T-cell (primary cell): Measurements from ENCODE around the gene CFAP107. TPM values are rescaled to one million over a fixed set of nuclear protein-coding genes. Genes with fewer than 3 reads are reported as not detected.
"Not testable (repeated sequence)": the region's sequence is repeated elsewhere in the genome, so short reads cannot be mapped to it uniquely, and the experiment has no call there.

Experiments
- ATAC-seq, 4 experiments: fragments of 200-7000 bp in 3 of 4; fragments of 150-1000 bp in 1 of 4; cut with Tn5 transposase; replicated peaks in 1 of 4; 1 replicate in 3 of 4; 2 replicates in 1 of 4; pipeline ENCODE4 v1.10.0; 2021; ENCODE audit warnings: moderate library complexity in 3 of 4, mild to moderate bottlenecking in 2 of 4, moderate number of reproducible peaks in 1 of 4
- CTCF ChIA-PET, 2 donors: fragments of 300-600 bp; sonication (Branson Sonifier 250); formaldehyde crosslinking; loops; one replicate each; lab custom pipeline; 2022; ENCODE audit warnings: antibody characterized with exemption in 2 of 2; lab: Charles Lee
- POLR2A ChIA-PET, 2 donors: fragments of 300-600 bp; sonication (Branson Sonifier 250); formaldehyde crosslinking; loops; one replicate each; lab custom pipeline; 2022; ENCODE audit warnings: antibody characterized with exemption in 2 of 2; lab: Charles Lee
- DNase-seq, 35 experiments: peaks; one replicate each; pipeline versions ENCODE4 v3.0.0 to v3.0.0-alpha.2; 2013 to 2023
- H3K27ac ChIP-seq: one replicate; pipeline ENCODE4 v1.5.1; 2013; ENCODE audit warnings: low read length
- H3K27me3 ChIP-seq, 2 experiments: replicated peaks in 1 of 2; 1 replicate in 1 of 2; 2 replicates in 1 of 2; pipeline versions ENCODE4 v1.6.1 to v1.7.0; 2013; ENCODE audit warnings: low read length in 1 of 2, mixed read lengths in 1 of 2; ENCODE audit not compliant: control insufficient read depth in 2 of 2, insufficient read depth in 2 of 2; ENCODE audit errors: extremely low read depth in 1 of 2
- H3K36me3 ChIP-seq, 2 donors: 1 replicate in 1 of 2; 2 replicates in 1 of 2; pipeline versions ENCODE4 v1.6.1 to v1.7.0; 2013; ENCODE audit warnings: low read length in 1 of 2; ENCODE audit not compliant: control insufficient read depth in 2 of 2, insufficient read depth in 1 of 2; ENCODE audit errors: extremely low read depth in 1 of 2
- H3K4me1 ChIP-seq, 2 experiments: 1 replicate in 1 of 2; 2 replicates in 1 of 2; pipeline versions ENCODE4 v1.6.1 to v1.7.0; 2013; ENCODE audit warnings: low read length in 2 of 2, mixed read lengths in 1 of 2; ENCODE audit not compliant: insufficient read depth in 2 of 2, control insufficient read depth in 1 of 2; ENCODE audit errors: extremely low read depth in 1 of 2
- H3K4me3 ChIP-seq, 2 donors: 1 replicate in 1 of 2; 2 replicates in 1 of 2; pipeline versions ENCODE4 v1.5.1 to v1.7.0; 2013; ENCODE audit warnings: mild to moderate bottlenecking in 2 of 2, low read length in 1 of 2, moderate library complexity in 1 of 2; ENCODE audit not compliant: control insufficient read depth in 1 of 2; ENCODE audit errors: extremely low read depth in 1 of 2
- H3K9me3 ChIP-seq: 2 replicates; pipeline ENCODE4 v1.7.0; 2013
- H3K27ac Mint-ChIP-seq, 2 donors: one replicate each; pipeline ENCODE4 v1.8.0; 2020 to 2021; ENCODE audit warnings: mild to moderate bottlenecking in 2 of 2, mixed read lengths in 2 of 2
- H3K27me3 Mint-ChIP-seq, 2 donors: one replicate each; pipeline ENCODE4 v1.8.0; 2021 to 2022; ENCODE audit warnings: mixed read lengths in 2 of 2
- H3K36me3 Mint-ChIP-seq: one replicate; pipeline ENCODE4 v1.8.0; 2021; ENCODE audit warnings: mixed read lengths
- H3K4me1 Mint-ChIP-seq, 3 donors: one replicate each; pipeline ENCODE4 v1.8.0; 2020 to 2022; ENCODE audit warnings: mixed read lengths in 3 of 3, mild to moderate bottlenecking in 1 of 3
- H3K4me3 Mint-ChIP-seq, 3 donors: one replicate each; pipeline ENCODE4 v1.8.0; 2020 to 2022; ENCODE audit warnings: mild to moderate bottlenecking in 3 of 3, mixed read lengths in 3 of 3, moderate library complexity in 3 of 3
- H3K9me3 Mint-ChIP-seq, 3 donors: one replicate each; pipeline ENCODE4 v1.8.0; 2020 to 2022; ENCODE audit warnings: mixed read lengths in 3 of 3
- WGBS: methylation state at CpG from one replicate; pipeline ENCODE4 v1.1.5; 2013; ENCODE audit warnings: missing lambda C conversion rate; ENCODE audit not compliant: insufficient coverage; 5-methylcytosine and 5-hydroxymethylcytosine counted together
- total RNA-seq, 35 experiments: library from RNA in 6 of 35; stranded (reverse) in 6 of 35; fragments of 120-200 nt in 1 of 35; gene quantifications; one replicate each; pipeline versions ENCODE4 v1.2.1 to v1.2.4 and lab custom pipeline; 2013 to 2026

Gene CFAP107
- total RNA-seq, 5 donors from 2014 or later (not counting 1 experiment from before 2014, with no cell fraction given) = not detected

DNA sequence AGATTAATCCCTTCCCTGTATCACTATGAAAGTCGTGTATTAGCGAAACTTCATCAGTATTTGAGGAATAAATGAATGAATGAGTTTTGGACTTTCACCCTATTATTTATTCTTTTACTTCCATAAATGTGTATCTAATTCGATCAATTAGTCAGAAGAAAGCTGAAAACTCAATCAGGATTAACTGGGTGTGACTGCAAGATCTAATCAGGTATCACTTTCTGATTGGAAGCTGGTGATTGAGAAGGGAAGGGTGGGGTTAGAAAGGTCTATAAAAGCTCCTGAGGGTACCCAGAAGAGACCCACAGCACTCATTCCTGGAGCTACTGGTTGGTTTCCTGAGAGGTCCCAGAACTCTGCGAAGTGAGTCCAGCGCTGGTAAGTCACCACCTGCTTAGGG is 45.1 kb downstream of the CFAP107 start, which contains the start of gene PRAMEF1:
PRAMEF1 (plus strand) TSS at position 301 of the 400 bp plus-strand sequence. CDS start 1,831 bp downstream, outside the sequence.
- H3K27me3 Mint-ChIP-seq, DNase-seq, H3K27ac ChIP-seq, H3K9me3 ChIP-seq, CTCF ChIA-PET, H3K9me3 Mint-ChIP-seq, H3K4me3 Mint-ChIP-seq, H3K27ac Mint-ChIP-seq, H3K4me1 Mint-ChIP-seq, H3K4me1 ChIP-seq, H3K36me3 Mint-ChIP-seq, ATAC-seq, H3K27me3 ChIP-seq, H3K36me3 ChIP-seq, H3K4me3 ChIP-seq: not testable (repeated sequence)
- WGBS = no CpG with 5 or more reads among the region's 5 CpGs
- POLR2A ChIA-PET = interaction anchor here in 1 of 2 donors (0.7 kb wide), 1 partner anchor 136 kb away, joined by 7 read pairs; no protein-coding TSS in a partner anchor

DNA sequence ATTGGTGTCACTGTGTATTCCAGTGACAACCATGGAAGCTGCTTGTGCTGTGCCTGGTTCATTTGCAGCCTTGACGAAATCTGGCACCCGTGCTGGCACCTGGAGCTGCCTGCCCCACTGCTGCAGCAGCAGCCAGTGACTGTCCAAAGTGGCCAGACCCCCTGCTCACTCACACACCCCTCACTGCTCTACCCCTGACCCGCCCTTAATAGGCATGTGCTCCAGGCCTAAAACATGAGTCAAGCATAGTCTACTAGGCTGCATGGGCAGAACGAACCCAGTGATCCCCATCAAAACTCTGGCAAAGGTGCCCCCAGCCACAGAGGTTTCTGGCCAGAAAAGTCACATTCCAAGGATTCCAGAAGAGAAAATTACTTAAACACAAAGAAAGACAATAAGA is 52.9 kb downstream of the CFAP107 start:
- no peaks in the 10 kb centered on the region for H3K36me3 ChIP-seq
- H3K9me3 Mint-ChIP-seq = peaks cover 0 to 10% (median 0%) of the 10 kb centered on the region in 3 donors
- peaks cover 0 to 14% of the 10 kb centered on the region in 2 experiments for H3K27me3 ChIP-seq
- ChIA-PET CTCF (no interaction called here), POLR2A (no interaction called here)
- H3K36me3 Mint-ChIP-seq = no peaks in the 10 kb centered on the region
- H3K9me3 ChIP-seq = no peaks in the 10 kb centered on the region
- no peak overlapping the region for H3K4me3 Mint-ChIP-seq
- WGBS = 59% methylated on average over 3 of the region's 4 CpGs
- no peak overlapping the region for H3K27ac Mint-ChIP-seq
- no peak overlapping the region for H3K4me3 ChIP-seq
- no peak for ATAC-seq
- peaks cover 4% of the 10 kb centered on the region in 2 donors for H3K27me3 Mint-ChIP-seq
- no peaks in the 10 kb centered on the region for H3K4me1 Mint-ChIP-seq
- no peak overlapping the region for H3K27ac ChIP-seq
- H3K4me1 ChIP-seq = no peaks in the 10 kb centered on the region
- DNase-seq = no peak

DNA sequence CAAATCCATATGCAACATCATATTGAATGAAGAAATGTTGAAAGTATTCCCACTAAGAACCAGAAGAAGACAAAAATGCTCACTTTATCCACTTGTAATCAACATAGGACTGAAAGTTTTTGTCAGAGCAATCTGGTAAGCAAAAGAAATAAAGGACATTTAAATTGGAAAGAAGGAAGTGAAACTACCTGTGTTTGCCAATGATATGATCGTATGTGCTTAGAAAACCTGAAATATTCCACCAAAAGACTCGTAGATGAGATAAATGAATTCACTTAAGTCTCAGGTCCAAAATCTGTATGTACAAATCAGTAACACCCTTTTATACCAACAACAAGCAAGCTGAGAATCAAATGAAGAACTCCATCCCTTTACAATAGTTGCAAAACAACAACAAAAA is 53.7 kb downstream of the CFAP107 start:
- CTCF ChIA-PET = no interaction called here

DNA sequence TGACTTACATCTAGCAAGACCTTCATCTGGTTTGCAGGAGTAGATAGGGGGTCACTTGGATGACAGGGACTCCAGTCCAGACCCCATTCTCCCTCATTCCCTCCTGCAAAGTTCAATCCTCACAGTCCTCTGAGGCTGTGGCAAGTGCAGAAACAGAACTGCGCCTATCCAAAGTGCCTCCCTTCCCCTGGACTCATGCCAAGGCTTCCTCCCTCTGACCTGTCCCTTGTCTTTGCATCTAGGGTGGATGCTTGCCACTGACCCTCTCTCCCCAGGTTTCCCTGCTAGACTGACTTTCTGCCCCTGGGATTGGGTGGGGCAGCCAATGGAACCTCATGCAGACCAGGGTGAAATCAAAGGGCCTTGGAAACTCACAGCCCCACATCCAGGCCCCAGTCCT is 63.9 kb downstream of the CFAP107 start:
- H3K27me3 Mint-ChIP-seq = peaks cover 36 to 44% of the 10 kb centered on the region in 2 donors
- Histone ChIP-seq H3K27me3 (peaks cover 0 to 37% of the 10 kb centered on the region in 2 experiments), H3K36me3 (no peaks in the 10 kb centered on the region), H3K4me3 (no peak overlapping the region), H3K27ac (no peak overlapping the region), H3K9me3 (peaks cover under 1% of the 10 kb centered on the region), H3K4me1 (no peaks in the 10 kb centered on the region)
- H3K4me3 Mint-ChIP-seq = no peak overlapping the region
- H3K4me1 Mint-ChIP-seq = no peaks in the 10 kb centered on the region
- CTCF ChIA-PET = no interaction called here
- DNase-seq (no peak), ATAC-seq (no peak)
- POLR2A ChIA-PET = no interaction called here
- H3K9me3 Mint-ChIP-seq = peaks cover 6 to 10% (median 8%) of the 10 kb centered on the region in 3 donors
- 83% methylated on average over 1 of the region's 1 CpG for WGBS
- no peaks in the 10 kb centered on the region for H3K36me3 Mint-ChIP-seq
- no peak overlapping the region for H3K27ac Mint-ChIP-seq

More for the DNA sequence above, 53.7 kb downstream of the CFAP107 start:
- Mint-ChIP-seq H3K27me3 (peaks cover 10% of the 10 kb centered on the region in 2 donors), H3K4me3 (no peak overlapping the region), H3K9me3 (peaks cover 2 to 16% (median 4%) of the 10 kb centered on the region in 3 donors), H3K4me1 (no peaks in the 10 kb centered on the region), H3K36me3 (no peaks in the 10 kb centered on the region), H3K27ac (no peak overlapping the region)
- no CpG with 5 or more reads among the region's 2 CpGs for WGBS
- Histone ChIP-seq H3K36me3 (no peaks in the 10 kb centered on the region), H3K9me3 (no peaks in the 10 kb centered on the region), H3K4me3 (no peak overlapping the region), H3K4me1 (no peaks in the 10 kb centered on the region), H3K27ac (no peak overlapping the region), H3K27me3 (peaks cover 0 to 14% of the 10 kb centered on the region in 2 experiments)
- no peak for DNase-seq
- ATAC-seq = no peak
- POLR2A ChIA-PET = no interaction called here

DNA sequence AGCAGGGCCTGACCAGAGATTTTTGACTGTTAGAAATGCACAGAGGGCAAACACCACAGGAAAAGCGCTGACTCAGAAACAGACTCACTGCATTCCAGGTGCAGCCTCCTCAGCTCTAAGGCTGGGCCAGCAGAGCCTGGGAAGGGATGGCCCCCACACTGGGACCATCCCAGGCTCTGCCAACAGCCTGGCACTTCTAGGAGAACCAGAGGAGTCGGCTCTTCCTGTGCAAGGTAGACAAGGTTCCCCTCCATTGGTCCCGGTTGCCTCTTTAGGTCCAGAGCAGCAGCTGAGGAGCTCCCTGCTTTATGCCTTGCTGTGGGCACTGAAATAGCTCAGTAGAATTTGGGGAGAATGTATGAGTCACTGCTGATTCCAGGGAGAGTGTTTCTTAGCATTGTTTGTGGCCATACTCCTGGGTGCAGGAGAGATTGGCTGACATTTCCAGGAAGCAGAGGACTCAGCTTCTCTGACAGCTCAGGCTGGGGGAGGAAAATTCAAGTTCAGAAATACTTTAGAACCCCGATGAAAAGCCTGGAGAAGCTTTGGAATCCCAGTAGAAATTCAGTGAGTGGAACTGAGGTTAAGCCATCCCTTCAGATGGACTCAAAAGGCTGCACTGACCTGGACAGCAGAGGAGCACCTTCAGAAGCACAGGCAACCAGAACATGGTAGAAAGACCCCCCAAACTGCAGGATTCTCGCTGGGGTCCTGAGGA is 64.8 kb downstream of the CFAP107 start:
- peaks cover 2 to 6% (median 3%) of the 10 kb centered on the region in 3 donors for H3K9me3 Mint-ChIP-seq
- no peak overlapping the region for H3K27ac Mint-ChIP-seq
- no peaks in the 10 kb centered on the region for H3K9me3 ChIP-seq
- ATAC-seq (no peak), DNase-seq (no peak)
- WGBS = 61% methylated on average over 5 of the region's 5 CpGs
- no peak overlapping the region for H3K4me3 ChIP-seq
- no peaks in the 10 kb centered on the region for H3K36me3 Mint-ChIP-seq
- no peaks in the 10 kb centered on the region for H3K36me3 ChIP-seq
- no peak overlapping the region for H3K4me3 Mint-ChIP-seq
- H3K27me3 Mint-ChIP-seq = peaks cover 31 to 44% of the 10 kb centered on the region in 2 donors
- no peaks in the 10 kb centered on the region for H3K4me1 ChIP-seq
- POLR2A ChIA-PET = no interaction called here
- H3K4me1 Mint-ChIP-seq = no peaks in the 10 kb centered on the region
- H3K27me3 ChIP-seq = peaks cover 0 to 37% of the 10 kb centered on the region in 2 experiments
- CTCF ChIA-PET = no interaction called here
- H3K27ac ChIP-seq = no peak overlapping the region

DNA sequence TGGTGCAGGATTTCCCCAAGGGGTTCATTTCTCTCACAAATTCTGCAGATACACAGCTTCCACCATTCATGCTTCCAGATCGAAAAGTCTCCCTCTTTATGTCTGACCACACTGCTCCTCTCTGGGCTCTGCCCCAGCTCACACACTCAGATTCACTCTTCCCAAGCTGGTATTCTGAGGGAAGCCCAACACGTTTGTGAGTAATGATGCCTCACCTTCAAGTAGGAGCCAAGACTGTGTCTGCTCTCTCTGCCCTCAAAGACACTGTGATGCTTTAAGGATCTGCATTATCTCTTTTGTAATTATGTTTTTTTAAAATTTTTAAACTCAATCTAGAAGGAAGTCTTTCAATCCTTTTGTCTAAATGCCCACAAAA is 65.4 kb downstream of the CFAP107 start:
- Histone ChIP-seq H3K4me3 (no peak overlapping the region), H3K9me3 (no peaks in the 10 kb centered on the region), H3K36me3 (no peaks in the 10 kb centered on the region), H3K27me3 (peaks cover 0 to 37% of the 10 kb centered on the region in 2 experiments), H3K4me1 (no peaks in the 10 kb centered on the region), H3K27ac (no peak overlapping the region)
- 22% methylated on average over 1 of the region's 2 CpGs for WGBS
- DNase-seq (no peak), ATAC-seq (no peak)
- no peaks in the 10 kb centered on the region for H3K36me3 Mint-ChIP-seq
- H3K27ac Mint-ChIP-seq = no peak overlapping the region
- H3K4me1 Mint-ChIP-seq = no peaks in the 10 kb centered on the region
- ChIA-PET CTCF (no interaction called here), POLR2A (no interaction called here)
- peaks cover 2 to 6% (median 3%) of the 10 kb centered on the region in 3 donors for H3K9me3 Mint-ChIP-seq
- H3K4me3 Mint-ChIP-seq = no peak overlapping the region
- H3K27me3 Mint-ChIP-seq = peaks cover 27 to 43% of the 10 kb centered on the region in 2 donors
